HEK293 (cell line): ENCODE data around the gene NKG7.

Experiments used
- CTCF ChIA-PET: fragments of 350-600 bp; formaldehyde crosslinking; extraction: SDS; loops from one replicate; lab custom pipeline; 2021; ENCODE audit warnings: antibody characterized with exemption; lab: Yijun Ruan, JAX
- POLR2A ChIA-PET: fragments of 300-600 bp; formaldehyde crosslinking; extraction: SDS; loops from one replicate; lab custom pipeline; 2020; ENCODE audit warnings: antibody characterized with exemption, inconsistent platforms; lab: Yijun Ruan, JAX
- H3K27ac ChIP-seq: fragments of 200-500 bp; sonication (Bioruptor generic); 2 replicates; pipeline ENCODE4 v1.5.1; 2014; ENCODE audit warnings: low read depth, low read length, control low read depth, inconsistent platforms; ENCODE audit errors: extremely low read depth
- H3K36me3 ChIP-seq, 2 experiments: fragments of 200-500 bp in 1 of 2; sonication (Bioruptor generic) in 1 of 2; 1 replicate in 1 of 2; 2 replicates in 1 of 2; pipeline ENCODE4 v1.5.1; 2014 to 2017; ENCODE audit warnings: inconsistent platforms in 2 of 2, low read length in 2 of 2; ENCODE audit not compliant: control insufficient read depth in 2 of 2, insufficient read depth in 1 of 2
- H3K4me1 ChIP-seq: fragments of 200-500 bp; sonication (Bioruptor generic); 2 replicates; pipeline ENCODE4 v1.5.1; 2014; ENCODE audit warnings: mild to moderate bottlenecking, low read length, inconsistent platforms; ENCODE audit not compliant: control insufficient read depth, insufficient read depth
- H3K4me3 ChIP-seq: 2 replicates; pipeline ENCODE4 v1.5.1; 2011; ENCODE audit warnings: low read depth, mild to moderate bottlenecking, control low read depth, low read length, moderate library complexity
- H3K9me3 ChIP-seq: fragments of 200-500 bp; sonication (Bioruptor generic); 2 replicates; pipeline ENCODE4 v1.5.1; 2014; ENCODE audit warnings: low read depth, low read length, inconsistent platforms; ENCODE audit not compliant: control insufficient read depth, insufficient read depth
- GLIS1 ChIP-seq: fragments of 450-650 bp; formaldehyde crosslinking; IDR thresholded peaks from 2 replicates; pipeline ENCODE4 v1.5.1; 2016; ENCODE audit warnings: missing biosample characterization, missing genetic modification characterization
- KLF7 ChIP-seq: fragments of 450-650 bp; formaldehyde crosslinking; IDR thresholded peaks from 2 replicates; pipeline ENCODE4 v1.5.1; 2016; ENCODE audit warnings: missing biosample characterization, missing genetic modification characterization, borderline replicate concordance
- OVOL3 ChIP-seq: fragments of 450-650 bp; formaldehyde crosslinking; IDR thresholded peaks from 2 replicates; pipeline ENCODE4 v1.5.1; 2016; ENCODE audit warnings: missing biosample characterization, missing genetic modification characterization
- SCRT1 ChIP-seq: fragments of 450-650 bp; formaldehyde crosslinking; IDR thresholded peaks from 2 replicates; pipeline ENCODE4 v1.5.1; 2016; ENCODE audit warnings: missing biosample characterization, missing genetic modification characterization, borderline replicate concordance
- SCRT2 ChIP-seq: fragments of 450-650 bp; formaldehyde crosslinking; IDR thresholded peaks from 2 replicates; pipeline ENCODE4 v1.5.1; 2016; ENCODE audit warnings: missing biosample characterization, missing genetic modification characterization
- YY1 ChIP-seq: fragments of 450-650 bp; formaldehyde crosslinking; IDR thresholded peaks from 2 replicates; pipeline ENCODE4 v1.5.1; 2018; ENCODE audit warnings: missing biosample characterization, missing genetic modification characterization
- ZNF157 ChIP-seq: fragments of 450-650 bp; formaldehyde crosslinking; IDR thresholded peaks from 2 replicates; pipeline ENCODE4 v1.5.1; 2016; ENCODE audit warnings: missing biosample characterization, missing genetic modification characterization
- ZNF239 ChIP-seq: fragments of 450-650 bp; formaldehyde crosslinking; IDR thresholded peaks from 2 replicates; pipeline ENCODE4 v1.5.1; 2016; ENCODE audit warnings: missing biosample characterization, missing genetic modification characterization
- ZNF366 ChIP-seq: fragments of 450-650 bp; formaldehyde crosslinking; conservative IDR thresholded peaks from 2 replicates; pipeline ENCODE4 v1.5.1; 2016; ENCODE audit warnings: missing biosample characterization, missing genetic modification characterization
- ZNF621 ChIP-seq: fragments of 450-650 bp; formaldehyde crosslinking; IDR thresholded peaks from 2 replicates; pipeline ENCODE4 v1.5.1; 2017; ENCODE audit warnings: missing biosample characterization, missing genetic modification characterization
- ZNF76 ChIP-seq: fragments of 450-650 bp; formaldehyde crosslinking; IDR thresholded peaks from 2 replicates; pipeline ENCODE4; 2016; ENCODE audit warnings: low read depth, missing biosample characterization, missing genetic modification characterization, borderline replicate concordance
- ZXDB ChIP-seq: fragments of 450-650 bp; formaldehyde crosslinking; IDR thresholded peaks from 2 replicates; pipeline ENCODE4 v1.5.1; 2016; ENCODE audit warnings: missing biosample characterization, missing genetic modification characterization
- TF ChIP-seq, protein P1 (sequence below): fragments of 450-650 bp; formaldehyde crosslinking; IDR thresholded peaks from 2 replicates; pipeline ENCODE4 v1.5.1; 2017; ENCODE audit warnings: missing biosample characterization, missing genetic modification characterization
- TF ChIP-seq, protein P2 (sequence below): fragments of 450-650 bp; formaldehyde crosslinking; IDR thresholded peaks from 2 replicates; pipeline ENCODE4 v1.5.1; 2016; ENCODE audit warnings: missing biosample characterization, missing genetic modification characterization
- TF ChIP-seq, protein P3 (sequence below): fragments of 450-650 bp; formaldehyde crosslinking; IDR thresholded peaks from 2 replicates; pipeline ENCODE4 v1.5.1; 2016; ENCODE audit warnings: missing biosample characterization, missing genetic modification characterization

Gene NKG7

DNA sequence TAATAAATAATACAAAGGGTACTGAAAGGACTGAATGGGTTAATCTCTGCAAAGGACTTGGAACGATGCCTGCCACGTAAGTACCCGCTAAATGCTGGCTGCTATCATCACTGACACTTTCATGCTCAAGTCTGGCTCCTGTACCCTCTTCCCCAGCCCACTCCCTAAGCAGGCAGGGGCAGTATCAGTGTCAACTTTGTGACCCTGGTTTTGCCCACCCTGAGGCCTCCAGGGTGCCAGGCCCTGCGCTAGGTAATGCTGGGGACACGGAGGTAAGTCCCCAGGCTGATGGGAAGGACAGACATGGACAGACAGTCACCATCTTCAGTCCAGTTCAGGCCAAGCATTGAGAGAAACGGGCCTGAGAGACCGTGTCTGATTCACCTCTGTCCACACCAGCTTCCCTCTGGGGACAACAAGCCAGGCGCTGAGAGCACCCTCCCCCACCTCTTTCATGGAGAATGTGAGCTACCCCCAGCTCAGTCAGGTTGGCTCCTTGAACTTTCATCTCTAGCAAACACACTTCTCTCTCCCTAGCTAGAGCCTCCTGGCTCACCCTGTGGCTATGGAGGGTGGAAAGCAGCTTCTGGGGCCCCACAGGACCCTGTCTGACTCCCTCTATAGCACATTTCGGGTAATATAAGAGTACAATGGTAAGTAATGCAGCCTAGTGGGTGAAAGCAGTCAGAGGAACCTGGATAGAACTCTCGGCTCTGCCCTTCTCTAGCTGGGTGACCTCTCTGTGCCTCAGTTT, 7.1 kb downstream of the NKG7 start (continued):
- TF ChIP-seq ZNF76 (no peak), YY1 (tag by site-specific recombination) (no peak), ZXDB (tag by site-specific recombination) (no peak), ZNF621 (no peak), KLF7 (no peak), ZNF366 (tag by site-specific recombination) (no peak), ZNF157 (tag by site-specific recombination) (no peak), GLIS1 (tag by site-specific recombination) (peak; percentile 13; the same call in 1 of the 2 replicates), OVOL3 (tag by site-specific recombination) (no peak), SCRT2 (no peak)
- TF ChIP-seq, protein P1, sequence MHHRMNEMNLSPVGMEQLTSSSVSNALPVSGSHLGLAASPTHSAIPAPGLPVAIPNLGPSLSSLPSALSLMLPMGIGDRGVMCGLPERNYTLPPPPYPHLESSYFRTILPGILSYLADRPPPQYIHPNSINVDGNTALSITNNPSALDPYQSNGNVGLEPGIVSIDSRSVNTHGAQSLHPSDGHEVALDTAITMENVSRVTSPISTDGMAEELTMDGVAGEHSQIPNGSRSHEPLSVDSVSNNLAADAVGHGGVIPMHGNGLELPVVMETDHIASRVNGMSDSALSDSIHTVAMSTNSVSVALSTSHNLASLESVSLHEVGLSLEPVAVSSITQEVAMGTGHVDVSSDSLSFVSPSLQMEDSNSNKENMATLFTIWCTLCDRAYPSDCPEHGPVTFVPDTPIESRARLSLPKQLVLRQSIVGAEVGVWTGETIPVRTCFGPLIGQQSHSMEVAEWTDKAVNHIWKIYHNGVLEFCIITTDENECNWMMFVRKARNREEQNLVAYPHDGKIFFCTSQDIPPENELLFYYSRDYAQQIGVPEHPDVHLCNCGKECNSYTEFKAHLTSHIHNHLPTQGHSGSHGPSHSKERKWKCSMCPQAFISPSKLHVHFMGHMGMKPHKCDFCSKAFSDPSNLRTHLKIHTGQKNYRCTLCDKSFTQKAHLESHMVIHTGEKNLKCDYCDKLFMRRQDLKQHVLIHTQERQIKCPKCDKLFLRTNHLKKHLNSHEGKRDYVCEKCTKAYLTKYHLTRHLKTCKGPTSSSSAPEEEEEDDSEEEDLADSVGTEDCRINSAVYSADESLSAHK, result no peak
- TF ChIP-seq, protein P2, sequence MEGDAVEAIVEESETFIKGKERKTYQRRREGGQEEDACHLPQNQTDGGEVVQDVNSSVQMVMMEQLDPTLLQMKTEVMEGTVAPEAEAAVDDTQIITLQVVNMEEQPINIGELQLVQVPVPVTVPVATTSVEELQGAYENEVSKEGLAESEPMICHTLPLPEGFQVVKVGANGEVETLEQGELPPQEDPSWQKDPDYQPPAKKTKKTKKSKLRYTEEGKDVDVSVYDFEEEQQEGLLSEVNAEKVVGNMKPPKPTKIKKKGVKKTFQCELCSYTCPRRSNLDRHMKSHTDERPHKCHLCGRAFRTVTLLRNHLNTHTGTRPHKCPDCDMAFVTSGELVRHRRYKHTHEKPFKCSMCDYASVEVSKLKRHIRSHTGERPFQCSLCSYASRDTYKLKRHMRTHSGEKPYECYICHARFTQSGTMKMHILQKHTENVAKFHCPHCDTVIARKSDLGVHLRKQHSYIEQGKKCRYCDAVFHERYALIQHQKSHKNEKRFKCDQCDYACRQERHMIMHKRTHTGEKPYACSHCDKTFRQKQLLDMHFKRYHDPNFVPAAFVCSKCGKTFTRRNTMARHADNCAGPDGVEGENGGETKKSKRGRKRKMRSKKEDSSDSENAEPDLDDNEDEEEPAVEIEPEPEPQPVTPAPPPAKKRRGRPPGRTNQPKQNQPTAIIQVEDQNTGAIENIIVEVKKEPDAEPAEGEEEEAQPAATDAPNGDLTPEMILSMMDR, result peak; percentile 6; the same call in 1 of the 2 replicates

DNA sequence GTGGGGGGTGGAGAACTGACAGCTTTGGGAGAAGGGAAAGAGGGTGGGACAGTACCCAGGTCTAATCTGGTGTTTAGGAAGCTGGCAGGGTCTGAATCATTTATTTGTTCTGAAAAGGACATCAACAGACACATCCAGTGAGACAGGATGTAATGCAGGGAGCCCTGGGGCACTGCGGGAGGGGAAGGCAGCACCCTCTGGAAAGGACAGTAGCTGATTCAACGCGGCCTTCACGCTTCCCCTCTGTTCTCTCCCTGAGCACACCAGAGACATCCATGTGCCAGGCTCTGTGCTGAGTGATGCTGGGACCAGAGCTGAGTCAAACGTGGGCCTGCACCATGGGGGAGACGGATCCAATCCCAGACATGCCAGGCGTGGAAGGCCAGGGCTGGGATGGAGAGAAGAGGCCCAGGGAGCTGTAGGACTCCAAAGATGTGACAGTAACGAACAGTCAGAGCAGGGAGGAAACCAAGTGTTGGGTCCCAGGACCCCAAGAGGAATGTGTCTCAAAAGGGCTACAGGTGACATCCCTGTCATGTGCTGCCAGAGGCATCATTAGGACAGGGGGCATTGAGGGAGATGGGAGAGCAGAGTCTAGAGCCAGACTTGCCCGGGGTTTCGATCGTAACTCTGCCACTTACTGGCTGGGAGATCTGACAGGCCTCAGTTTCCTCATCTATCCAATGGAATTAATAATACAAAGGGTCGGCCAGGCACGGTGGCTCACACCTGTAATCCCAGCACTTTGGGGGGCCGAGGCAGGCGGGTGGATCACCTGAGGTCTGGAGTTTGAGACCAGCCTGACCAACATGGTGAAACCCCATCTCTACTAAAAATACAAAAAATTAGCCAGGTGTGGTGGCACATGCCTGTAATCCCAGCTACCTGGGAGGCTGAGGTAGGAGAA, 8.0 kb downstream of the NKG7 start:
- ChIA-PET CTCF (interaction anchor here (1.0 to 1.3 kb wide), 2 partner anchors 34 to 109 kb away, joined by 3 read pairs; no protein-coding TSS in a partner anchor), POLR2A (interaction anchor here (1.1 kb wide), 1 partner anchor 25 kb away, joined by 5 read pairs; no protein-coding TSS in a partner anchor)
- no peak overlapping the region for H3K27ac ChIP-seq
- TF ChIP-seq SCRT1 (tag by site-specific recombination), result no peak
- TF ChIP-seq ZNF239 (tag by site-specific recombination), result no peak
- TF ChIP-seq, protein P3, sequence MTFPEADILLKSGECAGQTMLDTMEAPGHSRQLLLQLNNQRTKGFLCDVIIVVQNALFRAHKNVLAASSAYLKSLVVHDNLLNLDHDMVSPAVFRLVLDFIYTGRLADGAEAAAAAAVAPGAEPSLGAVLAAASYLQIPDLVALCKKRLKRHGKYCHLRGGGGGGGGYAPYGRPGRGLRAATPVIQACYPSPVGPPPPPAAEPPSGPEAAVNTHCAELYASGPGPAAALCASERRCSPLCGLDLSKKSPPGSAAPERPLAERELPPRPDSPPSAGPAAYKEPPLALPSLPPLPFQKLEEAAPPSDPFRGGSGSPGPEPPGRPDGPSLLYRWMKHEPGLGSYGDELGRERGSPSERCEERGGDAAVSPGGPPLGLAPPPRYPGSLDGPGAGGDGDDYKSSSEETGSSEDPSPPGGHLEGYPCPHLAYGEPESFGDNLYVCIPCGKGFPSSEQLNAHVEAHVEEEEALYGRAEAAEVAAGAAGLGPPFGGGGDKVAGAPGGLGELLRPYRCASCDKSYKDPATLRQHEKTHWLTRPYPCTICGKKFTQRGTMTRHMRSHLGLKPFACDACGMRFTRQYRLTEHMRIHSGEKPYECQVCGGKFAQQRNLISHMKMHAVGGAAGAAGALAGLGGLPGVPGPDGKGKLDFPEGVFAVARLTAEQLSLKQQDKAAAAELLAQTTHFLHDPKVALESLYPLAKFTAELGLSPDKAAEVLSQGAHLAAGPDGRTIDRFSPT (tag by site-specific recombination), result no peak
- TF ChIP-seq SCRT2, result peak; percentile 32; the same call in 1 of the 2 replicates
- TF ChIP-seq, all 188 proteins: peak for 1
- no peak overlapping the region for H3K4me3 ChIP-seq
- no peaks in the 10 kb centered on the region; a peak in 1 of 3 replicates for H3K36me3 ChIP-seq
- no peaks in the 10 kb centered on the region for H3K9me3 ChIP-seq
- H3K4me1 ChIP-seq, result peaks cover 13% of the 10 kb centered on the region
